HEK293T (cell line): ENCODE results near the gene TMEM184C.

ENCODE experiments used
- CTCF ChIA-PET: fragments of 350-600 bp; formaldehyde crosslinking; extraction: SDS; loops from one replicate; lab custom pipeline; 2021; ENCODE audit warnings: antibody characterized with exemption, inconsistent platforms; lab: Yijun Ruan, JAX
- POLR2A ChIA-PET: fragments of 350-600 bp; formaldehyde crosslinking; extraction: SDS; loops from one replicate; lab custom pipeline; 2020; ENCODE audit warnings: antibody characterized with exemption, inconsistent platforms; lab: Yijun Ruan, JAX
- DNase-seq: peaks from one replicate; pipeline ENCODE4 v3.0.0; 2012; ENCODE audit warnings: mixed read lengths; ENCODE audit errors: extremely low spot score
- ARNT ChIP-seq: fragments of 450-650 bp; IDR thresholded peaks from 2 replicates; pipeline ENCODE4 v1.6.1; 2017; ENCODE audit warnings: mild to moderate bottlenecking
- BHLHE40 ChIP-seq: fragments of 450-650 bp; IDR thresholded peaks from 2 replicates; pipeline ENCODE4 v1.6.1; 2016; ENCODE audit warnings: mild to moderate bottlenecking, moderate library complexity, borderline replicate concordance
- CTBP1 ChIP-seq: fragments of 450-650 bp; IDR thresholded peaks from 2 replicates; pipeline ENCODE4 v1.6.1; 2016; ENCODE audit warnings: borderline replicate concordance
- ELF4 ChIP-seq: fragments of 450-650 bp; IDR thresholded peaks from 2 replicates; pipeline ENCODE4 v1.6.1; 2017; ENCODE audit warnings: antibody characterized with exemption
- FOXA1 ChIP-seq: fragments of 450-650 bp; IDR thresholded peaks from 2 replicates; pipeline ENCODE4 v1.6.1; 2016; ENCODE audit warnings: mild to moderate bottlenecking
- FOXK2 ChIP-seq: fragments of 450-650 bp; IDR thresholded peaks from 2 replicates; pipeline ENCODE4 v1.6.1; 2016; ENCODE audit warnings: mild to moderate bottlenecking
- FOXM1 ChIP-seq: fragments of 450-650 bp; IDR thresholded peaks from 2 replicates; pipeline ENCODE4 v1.6.1; 2017; ENCODE audit warnings: mild to moderate bottlenecking, borderline replicate concordance
- HDGF ChIP-seq: fragments of 450-650 bp; IDR thresholded peaks from 2 replicates; pipeline ENCODE4 v1.6.1; 2017; ENCODE audit warnings: antibody characterized with exemption, borderline replicate concordance
- L3MBTL2 ChIP-seq: fragments of 450-650 bp; conservative IDR thresholded peaks from 2 replicates; pipeline ENCODE4 v1.6.1; 2016; ENCODE audit warnings: mild to moderate bottlenecking
- LEF1 ChIP-seq: fragments of 450-650 bp; IDR thresholded peaks from 2 replicates; pipeline ENCODE4 v1.6.1; 2017; ENCODE audit warnings: mild to moderate bottlenecking, borderline replicate concordance
- NFRKB ChIP-seq: fragments of 450-650 bp; IDR thresholded peaks from 2 replicates; pipeline ENCODE4 v1.6.1; 2016; ENCODE audit warnings: mild to moderate bottlenecking, moderate library complexity
- PKNOX1 ChIP-seq: fragments of 450-650 bp; IDR thresholded peaks from 2 replicates; pipeline ENCODE4 v1.6.1; 2016
- SP1 ChIP-seq: fragments of 450-650 bp; IDR thresholded peaks from 2 replicates; pipeline ENCODE4 v1.6.1; 2017
- SUZ12 ChIP-seq: fragments of 450-650 bp; IDR thresholded peaks from 2 replicates; pipeline ENCODE4 v1.6.1; 2016; ENCODE audit warnings: mild to moderate bottlenecking
- TARDBP ChIP-seq: fragments of 450-650 bp; IDR thresholded peaks from 2 replicates; pipeline ENCODE4 v1.6.1; 2016
- ZNF384 ChIP-seq: fragments of 450-650 bp; IDR thresholded peaks from 2 replicates; pipeline ENCODE4 v1.6.1; 2016

TMEM184C gene

GRCh38 chr4:147617173-147617840, at the start of gene TMEM184C:
TMEM184C (plus strand) TSS chr4:147617397; CDS start chr4:147617957, 560 bp downstream.
- POLR2A ChIA-PET: interaction anchor here (0.5 to 3.6 kb wide), 28 partner anchors 9 to 672 kb away, joined by 3 to 42 read pairs (median 4); partner anchors contain the start of genes ARHGAP10, PRMT9 and TTC29
- TF ChIP-seq TARDBP (no peak), L3MBTL2 (peak; percentile 74)
- CTCF ChIA-PET: interaction anchor here (0.8 to 2.6 kb wide), 7 partner anchors 10 to 598 kb away, joined by 3 to 23 read pairs (median 3); partner anchors contain the start of gene PRMT9
- peak; percentile 94 for DNase-seq

- DNase-seq: no peak
- ChIA-PET CTCF (interaction anchor here (0.7 to 0.9 kb wide), 2 partner anchors 19 to 24 kb away, joined by 3 read pairs; no protein-coding TSS in a partner anchor), POLR2A (interaction anchor here (1.0 kb wide), 1 partner anchor 113 kb away, joined by 3 read pairs; the partner anchor contains the start of gene PRMT9)
- TF ChIP-seq CTBP1 (no peak), NFRKB (no peak), ARNT (no peak), ZNF384 (no peak), PKNOX1 (no peak), ELF4 (no peak), BHLHE40 (no peak), SP1 (no peak), HDGF (no peak), LEF1 (no peak), SUZ12 (no peak), TARDBP (no peak), FOXA1 (no peak), FOXM1 (no peak), L3MBTL2 (no peak)
Observed at GRCh38 chr4:147570616-147571015, 46.6 kb upstream of the TMEM184C start.

GRCh38 chr4:147571036-147571770, 46.0 kb upstream of the TMEM184C start:
- TF ChIP-seq SP1 (no peak), ZNF384 (no peak), ARNT (no peak), LEF1 (no peak), FOXM1 (no peak), L3MBTL2 (no peak), FOXA1 (no peak), FOXK2 (no peak), PKNOX1 (no peak), ELF4 (no peak), SUZ12 (no peak), TARDBP (no peak), NFRKB (no peak), BHLHE40 (no peak)
- DNase-seq: no peak
- CTCF ChIA-PET: interaction anchor here (0.7 to 0.9 kb wide), 2 partner anchors 18 to 24 kb away, joined by 3 read pairs; no protein-coding TSS in a partner anchor
- POLR2A ChIA-PET: interaction anchor here (1.0 kb wide), 1 partner anchor 112 kb away, joined by 3 read pairs; the partner anchor contains the start of gene PRMT9

- no peak for DNase-seq
- CTCF ChIA-PET: interaction anchor here (0.6 to 1.0 kb wide), 3 partner anchors 13 to 19 kb away, joined by 3 to 4 read pairs (median 3); no protein-coding TSS in a partner anchor
- POLR2A ChIA-PET: no interaction called here
- no peak for TF ChIP-seq PKNOX1
- TF ChIP-seq NFRKB: no peak
- no peak for TF ChIP-seq LEF1
- no peak for TF ChIP-seq L3MBTL2
Observed at GRCh38 chr4:147576084-147576483, 41.1 kb upstream of the TMEM184C start.

- ChIA-PET CTCF (interaction anchor here (0.8 kb wide), 1 partner anchor 11 kb away, joined by 4 read pairs; no protein-coding TSS in a partner anchor), POLR2A (interaction anchor here (1.0 kb wide), 1 partner anchor 106 kb away, joined by 4 read pairs; the partner anchor contains the start of gene PRMT9)
- no peak for DNase-seq
- no peak for TF ChIP-seq HDGF
- TF ChIP-seq PKNOX1: no peak
- TF ChIP-seq ARNT: no peak
- no peak for TF ChIP-seq FOXA1
- no peak for TF ChIP-seq SUZ12
- no peak for TF ChIP-seq BHLHE40
- TF ChIP-seq SP1: no peak
- no peak for TF ChIP-seq FOXM1
- TF ChIP-seq CTBP1: no peak
- no peak for TF ChIP-seq L3MBTL2
- no peak for TF ChIP-seq ZNF384
- no peak for TF ChIP-seq FOXK2
- TF ChIP-seq NFRKB: no peak
- no peak for TF ChIP-seq ELF4
- no peak for TF ChIP-seq LEF1
Observed at GRCh38 chr4:147578051-147578476, 39.1 kb upstream of the TMEM184C start.
